Stimulated activated CD4-positive, alpha-beta T cell treated with anti-CD3 and anti-CD28 coated beads, TNF-alpha, amount 100 ng/mL, for 48 hours (primary cell): Measurements from ENCODE around the gene RNU2-63P.
"Not testable (repeated sequence)": the region's sequence is repeated elsewhere in the genome, so short reads cannot be mapped to it uniquely, and the experiment has no call there.

Experiments used
- DNase-seq, 3 donors: peaks; one replicate each; pipeline ENCODE4 v3.0.0-alpha.2; 2020; ENCODE audit warnings: low read depth in 3 of 3

RNU2-63P gene

DNA sequence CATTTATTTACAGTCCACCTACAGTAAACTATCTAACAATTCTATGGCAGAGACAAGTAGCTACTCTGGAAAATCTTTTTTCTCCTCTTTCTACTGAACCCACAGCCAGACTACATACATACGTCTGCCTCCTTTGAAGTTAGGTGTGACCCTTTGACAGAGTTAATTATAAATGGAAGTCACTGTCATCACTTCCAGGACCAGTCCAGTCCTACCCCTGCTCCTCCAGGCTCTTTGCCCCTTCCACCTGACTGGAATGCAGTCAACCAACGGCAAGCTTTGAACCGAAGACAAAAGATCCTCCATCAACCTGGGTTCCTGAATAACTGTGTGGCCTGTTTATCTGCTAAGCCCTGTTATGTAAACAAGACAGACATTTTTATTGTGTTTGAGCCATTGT lies 35.2 kb downstream of the RNU2-63P start:
- not testable (repeated sequence) for DNase-seq

DNA sequence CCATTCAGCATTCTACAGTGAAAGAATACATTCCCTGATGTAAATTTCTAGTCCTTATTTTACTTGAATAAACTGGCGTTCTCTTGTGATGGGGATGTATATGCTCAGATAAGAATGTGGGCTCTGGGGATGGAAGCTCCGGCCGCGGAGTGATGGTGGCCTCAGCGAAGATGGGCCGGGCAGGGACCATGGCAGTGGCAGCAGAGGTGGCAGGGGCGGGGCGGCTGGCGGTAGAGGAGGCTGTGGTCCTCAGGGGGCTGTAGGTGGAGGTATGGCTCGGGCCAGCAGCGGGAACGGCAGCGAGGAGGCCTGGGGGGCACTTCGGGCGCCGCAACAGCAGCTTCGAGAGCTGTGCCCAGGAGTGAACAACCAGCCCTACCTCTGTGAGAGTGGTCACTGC lies 44.0 kb downstream of the RNU2-63P start:
- DNase-seq, result not testable (repeated sequence)
